ENCODE results near the gene SERPINA3.
A peak's percentile ranks its signal among the peaks of the same experiment; 100 is the strongest.

The SERPINA3 gene

DNA sequence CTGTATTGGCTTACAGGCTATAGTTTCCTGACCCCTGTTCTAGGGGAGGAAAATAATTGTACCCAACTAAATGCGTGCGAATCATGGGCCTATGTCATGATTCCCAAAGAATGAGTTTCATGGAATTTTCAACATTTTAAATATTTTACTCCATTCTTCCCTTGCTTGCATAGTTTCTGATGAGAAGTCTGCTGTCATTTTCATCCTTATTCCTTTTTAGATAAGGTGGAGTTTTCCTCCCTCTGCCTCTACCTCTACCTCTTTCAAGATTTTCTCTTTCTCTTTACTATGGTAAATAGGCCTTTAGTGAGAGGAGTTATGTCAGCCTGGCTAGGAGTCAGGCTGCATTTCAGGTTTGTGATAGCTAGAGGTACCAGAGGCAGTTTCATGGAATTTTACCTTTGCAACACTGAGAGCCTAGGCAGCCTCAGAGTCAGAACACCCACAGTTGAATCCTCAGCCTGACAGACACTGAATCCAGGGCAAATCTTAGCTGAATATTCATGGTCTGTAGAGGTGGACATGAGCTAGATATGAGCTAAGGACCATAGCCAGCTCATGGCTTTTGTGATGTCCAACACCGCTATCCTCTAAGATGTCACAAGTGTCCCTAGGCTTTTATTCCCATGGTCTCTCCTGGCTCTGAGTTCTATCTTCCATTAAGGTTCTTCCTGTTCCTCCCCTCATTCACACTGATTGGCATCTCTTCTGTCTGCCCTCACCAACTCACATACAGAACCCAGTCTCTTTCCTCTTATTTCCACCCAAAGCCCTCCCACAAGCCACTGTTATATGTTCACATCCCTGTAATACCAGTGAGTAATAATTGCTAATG is 6.0 kb downstream of the SERPINA3 start:
- no peak overlapping the region for H3K4me3 ChIP-seq (ENCODE audit: low read length)
- TF ChIP-seq CTCF (conservative IDR thresholded peaks at IDR 0.05; ENCODE audit: low read length), result no peak
- DNase-seq (ENCODE audit: low read depth), result no peak

GRCh38 chr14:94619297-94619696 is 7.1 kb downstream of the SERPINA3 start:
- no peak for DNase-seq (ENCODE audit: low read depth)
- no peak for TF ChIP-seq CTCF (conservative IDR thresholded peaks at IDR 0.05; ENCODE audit: low read length)
- no peak overlapping the region for H3K4me3 ChIP-seq (ENCODE audit: low read length)

GRCh38 chr14:94620597-94620996 is 8.4 kb downstream of the SERPINA3 start:
- no peak for DNase-seq (ENCODE audit: low read depth)
- no peak overlapping the region for H3K4me3 ChIP-seq (ENCODE audit: low read length)
- no peak for TF ChIP-seq CTCF (conservative IDR thresholded peaks at IDR 0.05; ENCODE audit: low read length)

DNA sequence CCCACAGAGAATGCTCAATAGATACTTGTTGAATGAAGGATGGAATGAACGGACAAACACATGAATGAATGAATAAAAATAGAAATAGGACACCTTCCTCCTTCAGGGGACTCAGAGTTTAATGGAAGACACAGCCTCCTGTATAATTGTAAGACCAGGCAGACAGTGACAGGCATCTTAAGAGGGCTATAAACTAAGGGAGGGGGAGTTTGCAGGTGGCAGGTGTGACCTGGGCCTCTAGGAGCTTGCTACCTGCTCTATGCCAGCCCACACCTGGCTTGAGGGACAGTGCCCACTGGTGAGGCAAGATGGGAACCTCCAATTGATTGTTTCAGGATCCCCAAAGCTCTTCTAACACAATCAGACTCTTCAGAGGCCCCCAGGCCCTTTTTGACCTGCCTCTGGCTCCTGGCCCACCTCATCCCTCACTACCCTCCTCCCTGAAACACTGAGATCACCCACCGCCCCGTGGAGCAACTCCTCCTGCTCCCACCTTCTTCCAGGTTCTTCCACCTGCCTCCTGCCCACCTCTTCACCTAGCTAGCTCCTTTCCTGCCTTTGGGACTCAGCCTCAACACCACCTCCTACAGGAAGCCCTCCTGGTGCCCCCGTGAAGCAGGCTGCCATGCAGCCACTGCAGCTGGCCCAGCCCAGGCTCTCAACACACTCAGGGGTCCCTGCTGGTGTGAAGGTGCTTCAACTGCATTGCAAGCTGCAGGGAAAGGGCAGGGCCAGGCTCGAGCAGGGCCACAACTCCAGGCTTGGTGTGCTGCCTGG is 9.4 kb downstream of the SERPINA3 start:
- no peak for TF ChIP-seq CTCF (conservative IDR thresholded peaks at IDR 0.05; ENCODE audit: low read length)
- DNase-seq (ENCODE audit: low read depth), result no peak
- H3K4me3 ChIP-seq (ENCODE audit: low read length), result no peak overlapping the region

GRCh38 chr14:94622653-94623421 is 10.6 kb downstream of the SERPINA3 start:
- H3K4me3 ChIP-seq (ENCODE audit: low read length), result no peak overlapping the region
- TF ChIP-seq CTCF (conservative IDR thresholded peaks at IDR 0.05; ENCODE audit: low read length), result no peak
- peak; percentile 11 for DNase-seq (ENCODE audit: low read depth)

GRCh38 chr14:94623422-94623809 is 11.2 kb downstream of the SERPINA3 start:
- H3K4me3 ChIP-seq (ENCODE audit: low read length), result no peak overlapping the region
- no peak for DNase-seq (ENCODE audit: low read depth)
- no peak for TF ChIP-seq CTCF (conservative IDR thresholded peaks at IDR 0.05; ENCODE audit: low read length)

Data from AG10803 (cell line).